ENCODE results near the gene NPB. TPM values are rescaled to one million over a fixed set of nuclear protein-coding genes. Genes with fewer than 3 reads are reported as not detected.

NPB gene
- total and polyA plus RNA-seq, 9 donors = 0.43 to 3.1 (median 1.3) TPM

- 84 to 90% (median 87%) methylated on average over 13 of the region's 13 CpGs for WGBS, 3 donors
- no peak within 1 kb of the TSS for H3K27ac ChIP-seq
- no peaks in the 10 kb centered on the region for H3K4me1 ChIP-seq (ENCODE audit: insufficient read depth)
- TF ChIP-seq POLR2A (IDR thresholded peaks at IDR 0.05) (no peak), EP300 (IDR thresholded peaks at IDR 0.05) (no peak), CTCF (IDR thresholded peaks at IDR 0.05) (no peak)
- DNase-seq = no peak
- H3K36me3 ChIP-seq = no peaks in the 10 kb centered on the region
- intact Hi-C loops (cut with DNase I) = no loop called here
- H3K27me3 ChIP-seq = no peaks in the 10 kb centered on the region
- H3K9me3 ChIP-seq = no peaks in the 10 kb centered on the region
- no peak within 1 kb of the TSS for H3K4me3 ChIP-seq
Observed at GRCh38 chr17:81947189-81947588, 45.2 kb downstream of the NPB start, which contains the start of gene MYADML2. MYADML2 (minus strand) TSS chr17:81947233; CDS start chr17:81941741, 5,492 bp downstream.

- intact Hi-C loops (cut with DNase I) = no loop called here
- TF ChIP-seq POLR2A (IDR thresholded peaks at IDR 0.05) = no peak
- no peak for TF ChIP-seq EP300 (IDR thresholded peaks at IDR 0.05)
- TF ChIP-seq CTCF (IDR thresholded peaks at IDR 0.05) = no peak
- no peak overlapping the region for H3K27ac ChIP-seq
- H3K36me3 ChIP-seq = no peaks in the 10 kb centered on the region
- no peaks in the 10 kb centered on the region for H3K9me3 ChIP-seq
- no peak overlapping the region for H3K4me3 ChIP-seq
- no peaks in the 10 kb centered on the region for H3K4me1 ChIP-seq (ENCODE audit: insufficient read depth)
- 73 to 82% (median 74%) methylated on average over 17 of the region's 17 CpGs for WGBS, 3 donors
- no peaks in the 10 kb centered on the region for H3K27me3 ChIP-seq
- DNase-seq = no peak
Observed at GRCh38 chr17:81948635-81949378, 46.8 kb downstream of the NPB start.

GRCh38 chr17:81950501-81950900 lies 48.5 kb downstream of the NPB start:
- TF ChIP-seq POLR2A (IDR thresholded peaks at IDR 0.05) (no peak), CTCF (IDR thresholded peaks at IDR 0.05) (no peak), EP300 (IDR thresholded peaks at IDR 0.05) (no peak)
- H3K4me3 ChIP-seq = no peak overlapping the region
- no peak overlapping the region for H3K27ac ChIP-seq
- H3K9me3 ChIP-seq = no peaks in the 10 kb centered on the region
- H3K4me1 ChIP-seq (ENCODE audit: insufficient read depth) = no peaks in the 10 kb centered on the region
- no peaks in the 10 kb centered on the region for H3K27me3 ChIP-seq
- WGBS, 3 donors = 80 to 85% (median 83%) methylated on average over 15 of the region's 15 CpGs
- H3K36me3 ChIP-seq = no peaks in the 10 kb centered on the region
- intact Hi-C loops (cut with DNase I) = loop anchor here in 2 of 4 donors (10.0 kb wide), 1 partner anchor 204 kb away; no protein-coding TSS in a partner anchor
- no peak for DNase-seq

GRCh38 chr17:81951785-81952684 lies 50.0 kb downstream of the NPB start:
- DNase-seq = no peak
- no peaks in the 10 kb centered on the region for H3K9me3 ChIP-seq
- no peak for TF ChIP-seq EP300 (IDR thresholded peaks at IDR 0.05)
- no peak for TF ChIP-seq CTCF (IDR thresholded peaks at IDR 0.05)
- no peak for TF ChIP-seq POLR2A (IDR thresholded peaks at IDR 0.05)
- WGBS, 3 donors = 29 to 42% (median 39%) methylated on average over 13 of the region's 13 CpGs
- H3K36me3 ChIP-seq = no peaks in the 10 kb centered on the region
- no peak overlapping the region for H3K4me3 ChIP-seq
- H3K27ac ChIP-seq = no peak overlapping the region
- intact Hi-C loops (cut with DNase I) = loop anchor here in 2 of 4 donors (10.0 kb wide), 1 partner anchor 203 kb away; no protein-coding TSS in a partner anchor
- no peaks in the 10 kb centered on the region for H3K4me1 ChIP-seq (ENCODE audit: insufficient read depth)
- H3K27me3 ChIP-seq = no peaks in the 10 kb centered on the region

Data from ovary (tissue), 9 donors.